ENCODE data around the gene ATXN7L1. TPM values are rescaled to one million over a fixed set of nuclear protein-coding genes. Genes with fewer than 3 reads are reported as not detected.
A peak's percentile ranks its signal among the peaks of the same experiment; 100 is the strongest.

Gene ATXN7L1
- total RNA-seq, 1 donor from 2014 or later, result 12.9 TPM

- H3K36me3 ChIP-seq, result no peaks in the 10 kb centered on the region
- no peaks in the 10 kb centered on the region for H3K9me3 ChIP-seq
- intact Hi-C loops (cut with DNase I), result no loop called here
- no peaks in the 10 kb centered on the region for H3K27me3 ChIP-seq
- DNase-seq, result no peak
- no peak for ATAC-seq
- no peak for TF ChIP-seq CTCF (IDR thresholded peaks at IDR 0.05)
- no peak overlapping the region for H3K27ac ChIP-seq
- H3K4me1 ChIP-seq, result peaks cover 26% of the 10 kb centered on the region
- no peak overlapping the region for H3K4me3 ChIP-seq
These were observed 48.3 kb downstream of the ATXN7L1 start for GRCh38 chr7:105828141-105828540.

GRCh38 chr7:105827151-105827875 lies 49.1 kb downstream of the ATXN7L1 start:
- Histone ChIP-seq H3K36me3 (no peaks in the 10 kb centered on the region), H3K9me3 (no peaks in the 10 kb centered on the region), H3K4me1 (peaks cover 26% of the 10 kb centered on the region), H3K27me3 (no peaks in the 10 kb centered on the region), H3K4me3 (no peak overlapping the region), H3K27ac (no peak overlapping the region)
- DNase-seq (no peak), ATAC-seq (no peak)
- TF ChIP-seq CTCF (IDR thresholded peaks at IDR 0.05), result no peak
- intact Hi-C loops (cut with DNase I), result no loop called here

- Histone ChIP-seq H3K36me3 (no peaks in the 10 kb centered on the region), H3K9me3 (no peaks in the 10 kb centered on the region), H3K27me3 (no peaks in the 10 kb centered on the region), H3K27ac (no peak overlapping the region), H3K4me1 (peaks cover 20% of the 10 kb centered on the region), H3K4me3 (no peak overlapping the region)
- intact Hi-C loops (cut with DNase I), result no loop called here
- TF ChIP-seq CTCF (IDR thresholded peaks at IDR 0.05), result no peak
- ATAC-seq (peak; percentile 21), DNase-seq (no peak)
These were observed 50.3 kb downstream of the ATXN7L1 start for GRCh38 chr7:105826143-105826542.

- peaks cover 12% of the 10 kb centered on the region for H3K4me1 ChIP-seq
- intact Hi-C loops (cut with DNase I), result no loop called here
- no peaks in the 10 kb centered on the region for H3K27me3 ChIP-seq
- DNase-seq (no peak), ATAC-seq (no peak)
- no peaks in the 10 kb centered on the region for H3K9me3 ChIP-seq
- no peak for TF ChIP-seq CTCF (IDR thresholded peaks at IDR 0.05)
- H3K4me3 ChIP-seq, result no peak overlapping the region
- H3K27ac ChIP-seq, result no peak overlapping the region
- H3K36me3 ChIP-seq, result no peaks in the 10 kb centered on the region
These were observed 51.0 kb downstream of the ATXN7L1 start for GRCh38 chr7:105825371-105825770.

- intact Hi-C loops (cut with DNase I), result no loop called here
- Histone ChIP-seq H3K27ac (no peak overlapping the region), H3K36me3 (no peaks in the 10 kb centered on the region), H3K4me1 (no peaks in the 10 kb centered on the region), H3K9me3 (no peaks in the 10 kb centered on the region), H3K4me3 (no peak overlapping the region), H3K27me3 (no peaks in the 10 kb centered on the region)
- ATAC-seq, result no peak
- no peak for DNase-seq
- no peak for TF ChIP-seq CTCF (IDR thresholded peaks at IDR 0.05)
These were observed 53.6 kb downstream of the ATXN7L1 start for GRCh38 chr7:105822806-105823205.

GRCh38 chr7:105821527-105821926 lies 54.9 kb downstream of the ATXN7L1 start:
- DNase-seq (no peak), ATAC-seq (no peak)
- Histone ChIP-seq H3K27me3 (no peaks in the 10 kb centered on the region), H3K4me1 (peaks cover 2% of the 10 kb centered on the region), H3K27ac (no peak overlapping the region), H3K4me3 (no peak overlapping the region), H3K36me3 (no peaks in the 10 kb centered on the region), H3K9me3 (no peaks in the 10 kb centered on the region)
- TF ChIP-seq CTCF (IDR thresholded peaks at IDR 0.05), result no peak
- intact Hi-C loops (cut with DNase I), result no loop called here

All from upper lobe of right lung (tissue), 1 donor.